ENCODE measurements around the gene TEX264.

GRCh38 chr3:51680663-51681230, 9.7 kb downstream of the TEX264 start:
- TF ChIP-seq YY1 (IDR thresholded peaks at IDR 0.05; ENCODE audit: insufficient read depth, insufficient read length) (no peak), SUZ12 (IDR thresholded peaks at IDR 0.05; ENCODE audit: extremely low read depth, insufficient read depth, insufficient read length) (no peak)
